Stimulated activated naive CD8-positive, alpha-beta T cell treated with anti-CD3 and anti-CD28 coated beads, Interleukin-15, Interleukin-2, amounts not matched to agents 100 U/mL and 50 U/mL, for 24 hours (primary cell): ENCODE results near the gene IL17F.

Source experiments
- ATAC-seq: fragments of 150-1000 bp; cut with Tn5 transposase; one replicate; pipeline ENCODE4 v1.10.0; 2021
- DNase-seq: peaks from one replicate; pipeline ENCODE4 v3.0.0; 2021

The IL17F gene

GRCh38 chr6:52187098-52187497 lies 57.2 kb downstream of the IL17F start:
- ATAC-seq (no peak), DNase-seq (no peak)
